B cell (primary cell): Measurements from ENCODE around the gene CFTR. TPM values are rescaled to one million over a fixed set of nuclear protein-coding genes. Genes with fewer than 3 reads are reported as not detected.
"Not testable (repeated sequence)": the region's sequence is repeated elsewhere in the genome, so short reads cannot be mapped to it uniquely, and the experiment has no call there.

Experiments used
- ATAC-seq: fragments of 200-7000 bp; cut with Tn5 transposase; one replicate; pipeline ENCODE4 v1.10.0; 2021; ENCODE audit warnings: low read depth, mild to moderate bottlenecking, moderate number of reproducible peaks, moderate library complexity
- CTCF ChIA-PET: fragments of 350-600 bp; sonication (Branson Sonifier 250); formaldehyde crosslinking; loops from one replicate; lab custom pipeline; 2021; ENCODE audit warnings: antibody characterized with exemption, inconsistent platforms; lab: Charles Lee
- POLR2A ChIA-PET: fragments of 350-600 bp; sonication (Branson Sonifier 250); formaldehyde crosslinking; loops from one replicate; lab custom pipeline; 2021; ENCODE audit warnings: antibody characterized with exemption; lab: Charles Lee
- DNase-seq: peaks from one replicate; pipeline ENCODE4 v3.0.0; 2013
- H2AFZ ChIP-seq: 2 replicates; pipeline ENCODE4 v1.6.1; 2012; ENCODE audit warnings: mild to moderate bottlenecking, low read depth, low read length; ENCODE audit not compliant: insufficient read depth, poor library complexity, severe bottlenecking
- H3K27ac ChIP-seq, 2 donors: 1 replicate in 1 of 2; 2 replicates in 1 of 2; pipeline ENCODE4 v1.5.1; 2012 to 2013; ENCODE audit warnings: low read length in 2 of 2, mild to moderate bottlenecking in 2 of 2, moderate library complexity in 1 of 2
- H3K27me3 ChIP-seq, 4 experiments: fragments of 200-600 bp in 1 of 4; sonication (generic) in 1 of 4; replicated peaks in 1 of 4; 1 replicate in 2 of 4; 2 replicates in 2 of 4; pipeline versions ENCODE4 v1.6.1 to v1.7.0; 2013 to 2016; ENCODE audit warnings: low read length in 3 of 4, mild to moderate bottlenecking in 2 of 4, mixed read lengths in 1 of 4, moderate library complexity in 1 of 4; ENCODE audit not compliant: insufficient read depth in 4 of 4, control insufficient read depth in 3 of 4; ENCODE audit errors: control extremely low read depth in 1 of 4
- H3K36me3 ChIP-seq, 2 experiments: replicated peaks in 1 of 2; 1 replicate in 1 of 2; 2 replicates in 1 of 2; pipeline versions ENCODE4 v1.6.1 to v1.7.1; 2013; ENCODE audit warnings: low read length in 1 of 2; ENCODE audit not compliant: insufficient read depth in 2 of 2, control insufficient read depth in 1 of 2; ENCODE audit errors: control extremely low read depth in 1 of 2, extremely low read depth in 1 of 2
- H3K4me1 ChIP-seq, 2 donors: fragments of 200-600 bp in 1 of 2; sonication (generic) in 1 of 2; 1 replicate in 1 of 2; 2 replicates in 1 of 2; pipeline versions ENCODE4 v1.5.1 to v1.6.1; 2013 to 2017; ENCODE audit warnings: low read length in 2 of 2; ENCODE audit not compliant: control insufficient read depth in 2 of 2, insufficient read depth in 2 of 2
- H3K4me2 ChIP-seq: replicated peaks from 2 replicates; pipeline ENCODE3; 2012; ENCODE audit warnings: mild to moderate bottlenecking, low read depth, low read length; ENCODE audit not compliant: poor library complexity, severe bottlenecking
- H3K4me3 ChIP-seq, 5 experiments: fragments of 200-600 bp in 1 of 5; sonication (generic) in 1 of 5; 1 replicate in 3 of 5; 2 replicates in 2 of 5; pipeline versions ENCODE4 v1.5.1 to v1.7.0; 2011 to 2016; ENCODE audit warnings: low read length in 4 of 5, mild to moderate bottlenecking in 4 of 5, low read depth in 2 of 5, control low read depth in 1 of 5, moderate library complexity in 1 of 5; ENCODE audit not compliant: insufficient read depth in 1 of 5; ENCODE audit errors: control extremely low read depth in 1 of 5, extremely low read depth in 1 of 5
- H3K79me2 ChIP-seq: fragments of 200-600 bp; sonication (generic); one replicate; pipeline ENCODE4 v1.6.0; 2016; ENCODE audit warnings: low read length; ENCODE audit not compliant: control insufficient read depth, insufficient read depth
- H3K9ac ChIP-seq: fragments of 200-600 bp; sonication (generic); 2 replicates; pipeline ENCODE4 v1.6.1; 2017; ENCODE audit warnings: mild to moderate bottlenecking, low read length, moderate library complexity
- H3K9me3 ChIP-seq, 3 donors: one replicate each; pipeline versions ENCODE4 v1.6.1 to v1.7.1; 2013; ENCODE audit warnings: low read length in 2 of 3; ENCODE audit not compliant: control insufficient read depth in 2 of 3, insufficient read depth in 1 of 3; ENCODE audit errors: control extremely low read depth in 1 of 3
- H4K20me1 ChIP-seq: 2 replicates; pipeline ENCODE4 v1.6.0; 2012; ENCODE audit warnings: mild to moderate bottlenecking, low read length; ENCODE audit not compliant: insufficient read depth, control insufficient read depth, poor library complexity, severe bottlenecking
- H3K27ac Mint-ChIP-seq: one replicate; pipeline ENCODE4 v1.8.0; 2021; ENCODE audit warnings: mixed read lengths
- H3K27me3 Mint-ChIP-seq: one replicate; pipeline ENCODE4 v1.8.0; 2021; ENCODE audit warnings: mixed read lengths
- H3K4me1 Mint-ChIP-seq: one replicate; pipeline ENCODE4 v1.8.0; 2021; ENCODE audit warnings: mixed read lengths
- H3K4me3 Mint-ChIP-seq: one replicate; pipeline ENCODE4 v1.8.0; 2021; ENCODE audit warnings: mixed read lengths
- H3K9me3 Mint-ChIP-seq: one replicate; pipeline ENCODE4 v1.8.0; 2022; ENCODE audit warnings: mixed read lengths; ENCODE audit not compliant: insufficient read depth
- CTCF ChIP-seq: fragments of 200-600 bp; IDR thresholded peaks from one replicate; pipeline ENCODE4 v1.8.0; 2022; ENCODE audit warnings: antibody characterized with exemption, mild to moderate bottlenecking
- EZH2 ChIP-seq: IDR thresholded peaks from 2 replicates; pipeline ENCODE4 v1.6.1; 2012; ENCODE audit warnings: borderline replicate concordance, low read depth, mild to moderate bottlenecking, moderate library complexity, low read length; ENCODE audit not compliant: insufficient read depth, poor library complexity, severe bottlenecking
- WGBS: methylation state at CpG from one replicate; pipeline ENCODE4 v1.1.5; 2013; ENCODE audit warnings: missing lambda C conversion rate; ENCODE audit not compliant: insufficient coverage; 5-methylcytosine and 5-hydroxymethylcytosine counted together
- intact Hi-C: fragments of 100-400 bp; cut with micrococcal nuclease; formaldehyde crosslinking; loops from one replicate; pipeline ENCODE4 v1.10.0; 2022
- polyA plus RNA-seq: library from polyadenylated mRNA; depleted of rRNA; stranded (reverse); fragments of >200 nt; gene quantifications from 2 replicates; pipeline ENCODE4 v1.2.3, GENCODE V29; 2012
- total RNA-seq, 2 donors: library from RNA; stranded (reverse); fragments of 120-200 nt in 1 of 2; gene quantifications; 1 replicate in 1 of 2; 2 replicates in 1 of 2; pipeline versions ENCODE4 v1.2.3 to v1.2.4, GENCODE V29; 2013 to 2022

CFTR gene
- total and polyA plus RNA-seq, 2 donors (not counting 1 experiment from before 2014, with no cell fraction given), result not detected

DNA sequence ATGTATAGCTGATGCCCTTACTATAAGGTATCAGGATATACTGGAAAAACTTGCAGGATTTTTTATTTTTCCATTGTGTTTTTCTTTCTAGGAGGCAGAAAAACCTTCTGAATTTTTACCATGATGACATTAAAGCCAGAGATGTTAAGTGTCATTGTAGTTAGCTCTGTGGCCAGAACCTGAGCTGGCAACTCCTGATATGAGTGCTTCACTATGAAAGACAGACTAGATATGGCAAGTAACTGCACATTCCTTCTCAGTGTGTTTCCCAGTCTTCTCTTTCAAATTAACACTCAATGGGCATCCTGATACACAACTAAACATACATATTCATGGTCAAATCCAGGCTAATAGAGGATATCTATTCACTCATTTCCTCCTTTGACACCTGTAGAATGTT, 227.3 kb downstream of the CFTR start:
- CTCF ChIA-PET, result no interaction called here
- H3K27ac ChIP-seq, result no peak overlapping the region
- intact Hi-C loops, result no loop called here
- no peaks in the 10 kb centered on the region for H3K9me3 ChIP-seq
- POLR2A ChIA-PET, result no interaction called here
- Mint-ChIP-seq H3K27ac (no peak overlapping the region), H3K27me3 (no peaks in the 10 kb centered on the region), H3K4me3 (no peak overlapping the region), H3K9me3 (no peaks in the 10 kb centered on the region), H3K4me1 (no peaks in the 10 kb centered on the region)
- no peak for DNase-seq
- no peak overlapping the region for H2AFZ ChIP-seq
- H3K4me1 ChIP-seq, result no peaks in the 10 kb centered on the region
- no peaks in the 10 kb centered on the region for H3K27me3 ChIP-seq
- no peaks in the 10 kb centered on the region for H4K20me1 ChIP-seq
- no peaks in the 10 kb centered on the region for H3K79me2 ChIP-seq
- no peak for TF ChIP-seq CTCF
- no peak for TF ChIP-seq EZH2
- no peak overlapping the region for H3K4me2 ChIP-seq
- no peak overlapping the region for H3K4me3 ChIP-seq
- no peak overlapping the region for H3K9ac ChIP-seq
- ATAC-seq, result no peak
- H3K36me3 ChIP-seq, result no peaks in the 10 kb centered on the region

GRCh38 chr7:117708173-117708572, 228.3 kb downstream of the CFTR start:
- no CpG with 5 or more reads among the region's 4 CpGs for WGBS
- H3K9me3 Mint-ChIP-seq, H3K27me3 ChIP-seq, H3K27me3 Mint-ChIP-seq, H3K4me1 Mint-ChIP-seq, H2AFZ ChIP-seq, H3K4me2 ChIP-seq, H3K27ac ChIP-seq, H3K9ac ChIP-seq, DNase-seq, H3K9me3 ChIP-seq, intact Hi-C loops, H3K4me3 ChIP-seq, H3K4me1 ChIP-seq, H3K27ac Mint-ChIP-seq, CTCF ChIA-PET, H3K4me3 Mint-ChIP-seq, POLR2A ChIA-PET, ATAC-seq, H3K36me3 ChIP-seq, H4K20me1 ChIP-seq, H3K79me2 ChIP-seq: not testable (repeated sequence)
